GM18526 (cell line): ENCODE results near the gene FAM13A.

Experiments
- POLR2A ChIP-seq: IDR thresholded peaks from 3 replicates; pipeline ENCODE4 v1.6.1; 2011; ENCODE audit not compliant: insufficient read length; ENCODE audit errors: extremely low read depth

FAM13A gene

GRCh38 chr4:88735564-88735963 is 321.4 kb downstream of the FAM13A start:
- TF ChIP-seq POLR2A: no peak

DNA sequence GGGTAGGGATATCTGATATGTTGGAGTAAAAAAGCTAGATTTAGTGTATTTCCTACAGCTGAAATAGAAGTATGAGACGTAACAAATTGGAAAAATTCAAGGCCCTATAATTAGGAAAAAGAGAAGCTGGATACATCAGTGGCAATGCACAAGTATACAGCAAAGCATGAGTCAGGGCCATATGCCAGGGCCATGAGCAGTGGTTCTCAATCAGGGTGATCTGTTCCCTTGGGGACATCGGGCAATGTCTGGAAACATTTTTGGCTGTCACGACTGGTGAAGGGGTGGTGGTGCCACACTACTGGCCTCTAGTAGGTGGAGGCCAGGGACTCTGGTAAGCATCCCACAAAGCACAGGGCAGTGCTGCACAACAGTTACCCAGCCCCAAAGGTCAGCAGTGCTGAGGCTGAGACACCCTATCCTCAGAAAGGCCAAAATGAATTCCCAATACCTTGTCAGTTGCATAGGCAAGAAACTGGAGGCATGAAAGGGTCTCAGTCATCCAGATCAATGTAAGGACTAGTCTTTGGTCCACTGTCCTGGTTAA is 322.5 kb downstream of the FAM13A start:
- no peak for TF ChIP-seq POLR2A

DNA sequence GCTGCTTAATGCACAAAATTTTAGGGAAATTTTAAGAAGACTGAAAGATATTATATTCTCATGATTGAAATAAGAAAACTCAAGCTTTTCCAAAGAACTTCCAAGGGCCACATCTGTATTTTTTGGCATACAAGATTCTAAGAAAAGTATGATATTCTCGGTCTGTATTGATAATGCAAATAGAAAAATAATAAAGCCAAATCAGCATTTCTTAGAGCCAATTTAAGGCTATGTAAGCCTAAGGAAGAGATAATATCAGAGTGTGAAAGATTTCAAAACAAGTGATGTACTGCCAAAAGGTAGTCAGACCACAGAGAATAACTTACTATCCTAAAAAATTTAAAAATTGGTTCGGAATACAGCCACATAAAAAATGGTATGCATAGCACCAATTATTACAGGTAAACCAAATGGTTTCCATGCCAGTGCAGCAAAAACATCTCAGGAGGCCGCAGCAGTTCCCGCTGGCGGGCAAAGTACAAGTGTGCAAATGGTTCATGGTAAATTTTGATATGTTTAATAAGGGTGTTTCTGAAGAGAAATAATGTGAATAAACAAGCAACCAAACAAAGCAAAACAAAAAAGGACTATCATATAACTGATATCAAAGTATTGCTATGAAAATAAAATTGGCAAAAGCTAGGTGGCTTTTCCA is 324.1 kb downstream of the FAM13A start:
- TF ChIP-seq POLR2A: no peak

GRCh38 chr4:88731381-88731780 is 325.6 kb downstream of the FAM13A start:
- no peak for TF ChIP-seq POLR2A

DNA sequence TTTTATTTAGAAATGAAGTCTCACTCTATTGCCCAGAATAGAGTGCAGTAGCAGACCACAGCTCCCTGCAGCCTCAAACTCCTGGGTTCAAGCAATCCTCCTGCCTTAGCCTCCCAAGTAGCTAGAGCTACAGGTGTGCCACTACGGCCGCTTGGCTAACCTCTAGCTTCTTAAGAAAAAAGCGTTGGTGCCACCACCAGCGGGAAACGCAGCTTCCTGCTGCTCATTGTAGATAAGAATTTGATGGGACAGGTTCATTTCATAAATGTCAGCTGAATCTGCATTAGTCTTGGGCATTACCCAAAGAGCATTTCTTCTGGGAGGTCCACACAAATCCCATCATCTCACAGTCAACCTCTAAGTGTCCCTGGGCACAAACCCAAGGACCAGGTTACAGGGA is 326.2 kb downstream of the FAM13A start:
- no peak for TF ChIP-seq POLR2A

DNA sequence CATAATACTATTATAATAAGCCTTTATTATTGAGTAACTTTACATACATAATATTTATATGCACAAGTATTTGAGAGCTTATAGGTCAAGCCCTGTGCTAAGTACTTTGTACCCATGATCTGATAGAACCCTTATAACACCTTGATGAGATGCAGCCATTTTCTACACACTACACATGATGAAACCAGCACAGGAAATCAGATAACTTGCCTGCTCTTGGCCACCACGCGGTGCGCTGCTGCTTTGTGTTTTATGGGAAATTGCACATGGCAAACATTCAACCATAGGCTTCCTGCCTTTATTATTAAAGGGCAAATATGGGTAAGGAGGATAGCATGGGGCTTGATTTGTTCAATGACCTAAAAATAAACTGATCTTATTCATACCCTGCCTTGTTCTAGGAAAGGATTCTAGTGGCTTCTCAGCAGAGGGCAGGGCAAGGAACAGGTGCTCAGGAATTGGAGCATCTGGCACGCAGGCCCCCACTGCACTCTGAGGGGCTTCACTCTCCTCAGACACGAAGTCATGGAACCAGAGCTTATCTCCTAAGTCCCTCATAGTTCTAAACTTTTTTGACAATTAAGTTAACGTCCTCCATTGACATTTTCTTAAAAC is 327.7 kb downstream of the FAM13A start:
- no peak for TF ChIP-seq POLR2A

DNA sequence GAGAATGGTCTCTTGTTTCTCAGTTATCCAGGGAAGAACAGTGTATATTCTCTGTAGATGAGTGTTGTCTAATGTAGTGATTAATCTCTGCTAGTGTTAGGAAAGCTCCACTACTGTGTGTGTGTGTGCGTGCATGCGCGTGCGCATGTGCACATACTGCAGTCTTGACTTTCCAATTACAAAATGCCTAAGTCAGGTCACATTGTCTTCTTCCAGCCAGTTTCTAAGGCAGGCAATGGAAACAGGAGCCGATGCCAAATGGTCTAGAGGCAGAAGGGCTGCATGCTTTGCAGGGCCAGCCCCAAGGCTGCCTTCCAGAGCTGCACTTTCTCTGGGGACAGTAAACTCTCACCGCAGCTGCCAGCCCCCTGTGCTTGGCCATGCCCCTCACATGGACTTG is 328.8 kb downstream of the FAM13A start:
- TF ChIP-seq POLR2A: no peak

DNA sequence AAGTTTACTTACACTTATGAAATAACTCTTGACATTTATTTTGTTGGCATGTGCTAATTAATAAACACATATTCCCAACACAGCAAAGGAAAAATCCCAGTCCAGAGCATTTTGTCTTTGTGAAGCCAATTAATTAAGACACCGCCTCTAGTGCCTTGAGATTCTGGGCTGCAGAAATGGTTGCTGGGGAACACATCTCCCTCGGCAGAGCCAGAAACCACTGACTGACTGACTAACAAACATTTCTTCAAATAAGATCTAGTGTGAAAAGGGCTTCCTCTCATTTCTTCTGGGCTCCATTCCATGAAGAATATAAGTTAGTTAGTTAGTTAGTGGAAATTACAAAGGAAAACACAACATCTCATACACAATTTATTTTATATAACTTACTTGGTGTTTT is 331.0 kb downstream of the FAM13A start:
- TF ChIP-seq POLR2A: no peak

DNA sequence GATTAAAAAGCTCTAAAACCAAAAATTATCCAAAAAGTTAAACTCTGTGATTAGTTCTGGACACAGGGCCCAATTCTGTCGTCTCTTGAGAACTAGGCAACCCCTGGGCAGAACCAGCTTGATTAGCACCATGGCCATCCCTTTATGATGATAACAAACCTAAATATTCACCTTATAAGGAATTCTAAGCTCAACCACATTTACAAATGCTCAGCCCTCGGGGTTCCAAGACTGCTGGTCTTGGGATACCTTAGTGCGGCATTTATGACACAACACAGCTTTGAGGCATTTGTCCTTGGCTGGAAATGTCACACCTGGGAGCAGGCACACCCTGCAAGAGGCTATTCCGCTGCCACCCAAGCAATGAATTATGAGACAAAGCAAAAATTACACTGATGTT is 331.8 kb downstream of the FAM13A start:
- no peak for TF ChIP-seq POLR2A

DNA sequence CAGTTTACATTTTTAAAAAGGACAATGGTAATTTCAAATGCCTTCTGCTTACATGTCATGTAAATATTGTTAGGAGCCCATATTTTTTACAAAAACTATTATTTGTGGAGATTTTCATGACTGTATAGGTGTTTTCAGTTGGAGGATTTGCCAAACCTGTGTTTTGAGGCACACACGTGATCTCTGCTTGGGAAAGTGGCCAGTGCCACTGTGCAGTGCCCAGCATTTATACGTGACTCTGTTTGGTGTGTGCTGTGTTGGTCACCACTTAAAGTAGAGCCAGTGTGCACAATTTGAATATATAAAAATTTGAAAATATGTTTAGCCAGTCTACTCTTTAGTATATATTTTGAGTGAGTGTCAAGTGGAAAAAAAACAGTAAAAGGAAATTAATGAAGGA is 332.6 kb downstream of the FAM13A start:
- no peak for TF ChIP-seq POLR2A

- TF ChIP-seq POLR2A: no peak
Observed at GRCh38 chr4:88722828-88723227, 334.2 kb downstream of the FAM13A start.

GRCh38 chr4:88722276-88722780 is 334.7 kb downstream of the FAM13A start:
- TF ChIP-seq POLR2A: no peak

DNA sequence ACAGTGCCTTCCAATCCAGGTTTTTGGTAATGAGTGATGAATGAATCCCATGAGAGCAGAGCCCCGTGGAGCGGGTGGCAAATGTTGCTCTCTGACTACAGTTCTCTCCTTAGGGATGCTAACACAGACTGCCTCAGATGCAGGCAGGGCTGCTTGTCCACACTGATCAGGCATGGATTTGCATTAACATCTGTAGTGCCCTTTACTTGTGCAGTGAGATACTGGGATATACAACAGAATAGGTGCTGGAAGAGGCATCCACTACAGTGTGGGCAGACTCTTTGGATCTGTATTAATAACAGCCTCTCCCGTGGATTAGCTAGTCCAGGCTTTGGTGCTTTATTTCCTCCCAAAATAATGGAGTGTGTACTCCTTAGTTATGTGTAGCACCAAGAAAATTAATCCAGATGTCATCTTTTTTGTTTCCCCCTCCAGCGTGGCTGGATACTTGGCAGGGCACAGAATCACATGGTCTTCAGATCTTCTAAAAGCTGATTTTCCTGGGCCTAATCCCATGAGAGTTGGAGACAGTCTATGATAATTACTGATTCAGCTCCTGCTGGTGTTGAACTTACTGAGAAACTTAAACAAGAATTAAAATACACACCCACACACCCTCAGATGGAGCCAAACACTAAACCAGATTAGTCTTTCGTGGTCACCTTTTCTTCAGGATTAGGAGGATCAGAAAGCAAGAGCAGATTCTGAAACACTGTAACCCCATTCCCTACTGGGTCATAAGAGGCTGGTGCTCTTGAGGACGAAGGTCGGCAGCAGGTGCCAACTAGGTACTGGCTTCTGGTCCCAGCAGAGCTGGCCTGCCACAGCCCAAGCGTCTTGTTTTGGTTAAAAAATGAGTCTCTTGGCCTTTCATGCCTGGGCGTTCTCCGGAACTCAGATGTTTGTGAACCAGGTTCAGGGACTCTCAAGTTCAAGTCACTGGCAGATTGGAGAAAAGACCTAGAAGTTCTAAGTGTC is 336.2 kb downstream of the FAM13A start:
- TF ChIP-seq POLR2A: no peak

DNA sequence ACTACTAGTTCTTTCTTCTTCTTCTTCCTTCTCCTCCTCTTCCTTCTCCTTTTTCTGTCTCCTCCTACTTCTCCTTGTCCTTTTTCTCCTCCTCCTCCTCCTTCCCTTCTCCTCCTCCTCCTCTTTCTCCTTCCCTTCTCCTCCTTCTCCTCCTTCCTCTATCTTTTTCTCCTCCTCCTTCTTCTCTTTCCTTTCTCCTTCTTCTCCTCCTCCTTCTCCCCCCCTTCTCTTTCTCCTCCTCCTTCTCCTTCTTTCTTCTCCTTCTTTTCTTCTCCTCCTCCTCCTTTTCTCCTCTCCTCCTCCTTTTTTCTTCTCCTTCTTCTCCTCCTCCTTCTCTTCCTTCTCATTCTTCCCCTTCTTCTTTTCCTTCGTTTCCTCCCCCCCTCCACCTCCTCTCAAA is 337.6 kb downstream of the FAM13A start:
- no peak for TF ChIP-seq POLR2A

GRCh38 chr4:88718098-88718497 is 338.9 kb downstream of the FAM13A start:
- TF ChIP-seq POLR2A: no peak
